Ascending aorta (tissue), 2 donors: ENCODE measurements around the gene RAB6A. TPM values are rescaled to one million over a fixed set of nuclear protein-coding genes. Genes with fewer than 3 reads are reported as not detected.
"Not testable (repeated sequence)": the region's sequence is repeated elsewhere in the genome, so short reads cannot be mapped to it uniquely, and the experiment has no call there.

ENCODE experiments used
- DNase-seq, 2 donors: peaks; one replicate each; pipeline ENCODE4 v3.0.0-alpha.2; 2019; ENCODE audit warnings: low spot score in 2 of 2
- H3K27ac ChIP-seq, 2 donors: fragments of 200-600 bp; sonication (generic); one replicate each; pipeline ENCODE4 v1.5.1; 2016 to 2017; ENCODE audit warnings: mild to moderate bottlenecking in 1 of 2
- H3K27me3 ChIP-seq: fragments of 200-600 bp; sonication (generic); one replicate; pipeline ENCODE4 v1.5.1; 2017
- H3K36me3 ChIP-seq, 2 donors: fragments of 200-600 bp; sonication (generic); one replicate each; pipeline ENCODE4 v1.5.1; 2016
- H3K4me1 ChIP-seq, 2 donors: fragments of 200-600 bp; sonication (generic); one replicate each; pipeline ENCODE4 v1.5.1; 2016 to 2017; ENCODE audit warnings: mild to moderate bottlenecking in 1 of 2
- H3K4me3 ChIP-seq, 2 donors: fragments of 200-600 bp; sonication (generic); one replicate each; pipeline ENCODE4 v1.5.1; 2016 to 2017; ENCODE audit warnings: mild to moderate bottlenecking in 1 of 2
- H3K9me3 ChIP-seq, 2 donors: fragments of 200-600 bp; sonication (generic); one replicate each; pipeline ENCODE4 v1.5.1; 2016
- CTCF ChIP-seq, 3 experiments: fragments of 200-600 bp in 2 of 3; fragments of 450-650 bp in 1 of 3; sonication (generic) in 2 of 3; IDR thresholded peaks; one replicate each; pipeline ENCODE4 v1.5.1; 2016 to 2019; ENCODE audit warnings: antibody characterized with exemption in 3 of 3, mild to moderate bottlenecking in 1 of 3, moderate library complexity in 1 of 3
- intact Hi-C: fragments of 100-400 bp; cut with DNase I; formaldehyde crosslinking; loops from one replicate; pipeline ENCODE4 v1.15.1; 2023
- total RNA-seq: library from RNA; depleted of rRNA; stranded (reverse); fragments of >200 nt; gene quantifications from one replicate; pipeline ENCODE4 v1.1.0, GENCODE V29; 2016

The RAB6A gene
- total RNA-seq, 1 donor from 2014 or later: 86.3 TPM

DNA sequence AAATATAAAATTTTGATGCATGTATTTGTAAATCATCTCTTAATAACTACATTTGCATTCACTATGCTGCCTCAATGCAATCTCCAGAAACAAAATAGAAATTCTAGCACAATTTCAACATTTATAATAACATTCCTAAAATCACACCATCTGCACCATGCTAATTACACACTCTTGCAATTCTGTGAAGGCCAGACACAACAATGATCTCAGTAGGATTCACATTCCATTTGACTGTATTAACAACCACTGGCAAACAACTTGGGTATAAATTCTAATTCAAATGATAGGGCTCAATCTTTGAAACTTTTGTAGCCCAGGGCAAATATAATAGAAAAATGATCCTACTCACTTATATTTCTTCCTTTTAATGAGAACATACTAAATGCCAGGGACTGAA lies 25.9 kb downstream of the RAB6A start:
- H3K4me1 ChIP-seq: peaks cover 0 to 3% of the 10 kb centered on the region in 2 donors
- no peak overlapping the region for H3K4me3 ChIP-seq
- no peak overlapping the region for H3K27ac ChIP-seq
- H3K27me3 ChIP-seq: no peaks in the 10 kb centered on the region
- DNase-seq: no peak
- intact Hi-C loops: no loop called here
- H3K9me3 ChIP-seq: no peaks in the 10 kb centered on the region
- peaks cover 0 to under 1% of the 10 kb centered on the region in 2 donors for H3K36me3 ChIP-seq
- no peak for TF ChIP-seq CTCF (IDR thresholded peaks at IDR 0.05)

GRCh38 chr11:73734011-73734410 lies 26.9 kb downstream of the RAB6A start:
- H3K9me3 ChIP-seq, H3K4me3 ChIP-seq, DNase-seq, H3K27me3 ChIP-seq, H3K4me1 ChIP-seq, H3K27ac ChIP-seq, intact Hi-C loops: not testable (repeated sequence)
- peaks cover 0 to 10% of the 10 kb centered on the region in 2 donors for H3K36me3 ChIP-seq

DNA sequence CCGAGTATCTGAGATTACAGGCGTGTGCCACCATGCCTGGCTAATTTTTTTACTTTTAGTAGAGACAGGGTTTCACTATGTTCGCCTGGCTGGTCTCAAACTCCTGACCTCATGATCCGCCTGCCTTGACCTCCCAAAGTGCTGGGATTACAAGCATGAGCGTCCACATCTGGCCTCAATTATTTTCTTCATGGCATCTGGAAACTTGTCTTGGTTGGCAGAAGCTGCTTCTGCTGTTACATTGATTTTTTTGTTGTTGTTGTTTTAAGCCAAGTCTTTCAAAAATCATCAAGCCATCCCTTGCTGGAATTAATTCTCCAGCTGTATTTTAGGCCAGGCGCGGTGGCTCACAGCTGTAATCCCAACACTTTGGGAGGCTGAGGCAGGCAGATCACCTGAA lies 27.9 kb downstream of the RAB6A start:
- H3K36me3 ChIP-seq: peaks cover 0 to 11% of the 10 kb centered on the region in 2 donors
- H3K4me3 ChIP-seq, H3K4me1 ChIP-seq, DNase-seq, H3K27me3 ChIP-seq, H3K9me3 ChIP-seq, H3K27ac ChIP-seq, intact Hi-C loops: not testable (repeated sequence)

DNA sequence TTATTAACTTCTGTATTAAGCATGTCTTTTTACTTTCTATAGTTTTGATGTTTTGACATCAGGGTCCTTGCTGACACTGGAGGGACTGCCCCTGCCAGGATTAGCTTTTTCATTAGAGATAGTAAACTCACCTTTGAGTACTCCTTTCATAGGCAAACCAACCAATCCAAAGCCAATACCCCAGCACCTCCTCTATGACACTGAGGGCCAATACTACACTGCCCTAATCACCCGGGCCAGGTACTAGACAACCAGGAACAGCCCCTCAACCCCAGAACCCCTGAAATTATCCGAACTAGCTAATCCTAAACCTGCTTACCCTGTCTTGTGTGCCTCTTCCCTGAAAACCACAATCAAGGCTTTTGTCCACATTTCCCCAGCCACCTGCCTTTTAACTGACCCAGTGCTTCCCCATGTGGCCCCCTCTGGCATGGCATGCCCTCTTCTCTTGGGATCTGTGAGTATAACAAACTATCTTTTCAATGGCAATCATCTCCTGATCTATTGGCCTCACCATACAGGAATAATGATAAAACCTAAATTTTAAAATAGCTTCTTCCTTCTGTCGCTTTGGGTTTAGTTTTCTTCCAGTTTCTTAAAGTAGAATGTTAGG lies 31.2 kb downstream of the RAB6A start:
- no peak overlapping the region for H3K4me3 ChIP-seq
- no peak for DNase-seq
- H3K27ac ChIP-seq: no peak overlapping the region
- H3K27me3 ChIP-seq: no peaks in the 10 kb centered on the region
- H3K9me3 ChIP-seq: no peaks in the 10 kb centered on the region
- H3K36me3 ChIP-seq: peaks cover 0 to 11% of the 10 kb centered on the region in 2 donors
- intact Hi-C loops: no loop called here
- peak in 1 of 3 experiments; percentile 26 for TF ChIP-seq CTCF (IDR thresholded peaks at IDR 0.05)
- no peaks in the 10 kb centered on the region for H3K4me1 ChIP-seq

DNA sequence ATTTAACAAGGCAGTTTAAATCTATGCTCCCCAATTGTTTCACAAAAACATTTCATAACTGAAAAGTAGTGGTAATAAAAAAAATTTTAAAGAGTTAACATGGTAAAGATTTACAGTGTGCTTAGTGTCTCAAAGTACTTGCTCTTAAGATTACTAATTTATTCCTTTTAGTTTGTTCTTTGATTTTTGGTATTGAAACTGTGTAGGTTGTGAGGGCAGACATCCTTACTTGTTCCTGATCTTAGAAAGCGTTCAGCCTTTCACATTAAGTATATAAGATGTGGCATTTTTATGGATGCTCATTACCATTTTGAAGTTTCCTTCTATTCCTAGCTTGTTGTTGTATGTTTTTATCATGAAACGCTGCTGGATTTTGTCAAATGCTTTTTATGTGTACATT lies 32.9 kb downstream of the RAB6A start:
- Histone ChIP-seq H3K9me3 (no peaks in the 10 kb centered on the region), H3K27me3 (no peaks in the 10 kb centered on the region), H3K4me1 (no peaks in the 10 kb centered on the region), H3K4me3 (no peak overlapping the region), H3K27ac (no peak overlapping the region), H3K36me3 (peaks cover 0 to 11% of the 10 kb centered on the region in 2 donors)
- intact Hi-C loops: no loop called here
- no peak for TF ChIP-seq CTCF (IDR thresholded peaks at IDR 0.05)
- no peak for DNase-seq

GRCh38 chr11:73726825-73727224 lies 34.0 kb downstream of the RAB6A start:
- DNase-seq: no peak
- H3K27ac ChIP-seq: no peak overlapping the region
- no peak for TF ChIP-seq CTCF (IDR thresholded peaks at IDR 0.05)
- H3K4me3 ChIP-seq: no peak overlapping the region
- no peaks in the 10 kb centered on the region for H3K27me3 ChIP-seq
- no peaks in the 10 kb centered on the region for H3K9me3 ChIP-seq
- intact Hi-C loops: no loop called here
- no peaks in the 10 kb centered on the region for H3K4me1 ChIP-seq
- peaks cover 0 to 11% of the 10 kb centered on the region in 2 donors for H3K36me3 ChIP-seq

- Histone ChIP-seq H3K9me3 (no peaks in the 10 kb centered on the region), H3K27ac (no peak overlapping the region), H3K4me3 (no peak overlapping the region), H3K36me3 (peaks cover 29 to 45% of the 10 kb centered on the region in 2 donors), H3K27me3 (no peaks in the 10 kb centered on the region), H3K4me1 (no peaks in the 10 kb centered on the region)
- DNase-seq: no peak
- TF ChIP-seq CTCF (IDR thresholded peaks at IDR 0.05): no peak
- intact Hi-C loops: no loop called here
These were observed 43.7 kb downstream of the RAB6A start for GRCh38 chr11:73717136-73717535.
